Keratinocyte (primary cell): Measurements from ENCODE around the gene DDX43.
"Not testable (repeated sequence)": the region's sequence is repeated elsewhere in the genome, so short reads cannot be mapped to it uniquely, and the experiment has no call there.

Experiments
- EZH2 ChIP-seq: IDR thresholded peaks from one replicate; pipeline ENCODE4 v1.6.1; 2012; ENCODE audit warnings: inconsistent platforms, mild to moderate bottlenecking, low read length, moderate library complexity
- TF ChIP-seq, protein P1 (sequence below), 3 experiments: IDR thresholded peaks in 1 of 3; conservative IDR thresholded peaks in 1 of 3; optimal IDR thresholded peaks in 1 of 3; 2 replicates in 2 of 3; 3 replicates in 1 of 3; pipeline versions ENCODE3 to v1.5.1; 2011; ENCODE audit warnings: low read length in 3 of 3, mild to moderate bottlenecking in 3 of 3, moderate library complexity in 2 of 3, control low read depth in 1 of 3, inconsistent platforms in 1 of 3; ENCODE audit not compliant: insufficient read depth in 2 of 3; ENCODE audit errors: extremely low read depth in 1 of 3

DNA sequence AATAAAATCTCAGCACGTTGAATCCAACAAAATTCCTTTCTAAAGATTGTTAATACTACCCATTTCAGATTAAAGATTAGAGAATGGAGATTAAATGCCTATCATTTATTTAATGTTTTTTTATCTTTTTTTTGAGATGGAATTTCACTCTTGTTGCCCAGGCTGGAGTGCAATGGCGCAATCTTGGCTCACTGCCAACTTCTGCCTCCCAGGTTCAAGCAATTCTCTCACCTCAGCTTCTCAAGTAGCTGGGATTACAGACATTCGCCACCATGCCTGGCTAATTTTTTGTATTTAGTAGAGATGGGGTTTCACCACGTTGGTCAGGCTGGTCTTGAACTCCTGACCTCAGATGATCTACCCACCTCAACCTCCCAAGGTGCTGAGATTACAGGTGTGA is 2.4 kb upstream of the DDX43 start:
- TF ChIP-seq, protein P1, sequence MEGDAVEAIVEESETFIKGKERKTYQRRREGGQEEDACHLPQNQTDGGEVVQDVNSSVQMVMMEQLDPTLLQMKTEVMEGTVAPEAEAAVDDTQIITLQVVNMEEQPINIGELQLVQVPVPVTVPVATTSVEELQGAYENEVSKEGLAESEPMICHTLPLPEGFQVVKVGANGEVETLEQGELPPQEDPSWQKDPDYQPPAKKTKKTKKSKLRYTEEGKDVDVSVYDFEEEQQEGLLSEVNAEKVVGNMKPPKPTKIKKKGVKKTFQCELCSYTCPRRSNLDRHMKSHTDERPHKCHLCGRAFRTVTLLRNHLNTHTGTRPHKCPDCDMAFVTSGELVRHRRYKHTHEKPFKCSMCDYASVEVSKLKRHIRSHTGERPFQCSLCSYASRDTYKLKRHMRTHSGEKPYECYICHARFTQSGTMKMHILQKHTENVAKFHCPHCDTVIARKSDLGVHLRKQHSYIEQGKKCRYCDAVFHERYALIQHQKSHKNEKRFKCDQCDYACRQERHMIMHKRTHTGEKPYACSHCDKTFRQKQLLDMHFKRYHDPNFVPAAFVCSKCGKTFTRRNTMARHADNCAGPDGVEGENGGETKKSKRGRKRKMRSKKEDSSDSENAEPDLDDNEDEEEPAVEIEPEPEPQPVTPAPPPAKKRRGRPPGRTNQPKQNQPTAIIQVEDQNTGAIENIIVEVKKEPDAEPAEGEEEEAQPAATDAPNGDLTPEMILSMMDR (optimal IDR thresholded peaks at IDR 0.05 in 1 of 3, IDR thresholded peaks at IDR 0.05 in 1 of 3, conservative IDR thresholded peaks at IDR 0.05 in 1 of 3; ENCODE audit: extremely low read depth in 1 of 3, insufficient read depth in 2 of 3, low read length in 3 of 3): not testable (repeated sequence)
- TF ChIP-seq EZH2: not testable (repeated sequence)
